ENCODE measurements around the gene MYO15B. TPM values are rescaled to one million over a fixed set of nuclear protein-coding genes. Genes with fewer than 3 reads are reported as not detected.
"Not testable (repeated sequence)": the region's sequence is repeated elsewhere in the genome, so short reads cannot be mapped to it uniquely, and the experiment has no call there.

Gene MYO15B
- total RNA-seq, 4 donors from 2014 or later, result 4.5 to 34.6 (median 14.3) TPM

GRCh38 chr17:75591722-75592302, 4.2 kb downstream of the MYO15B start:
- no peaks in the 10 kb centered on the region for H3K9me3 ChIP-seq
- DNase-seq (no peak), ATAC-seq (no peak)
- H3K4me3 ChIP-seq, result no peak overlapping the region
- TF ChIP-seq POLR2A (IDR thresholded peaks at IDR 0.05), result no peak
- no peak for TF ChIP-seq CTCF (IDR thresholded peaks at IDR 0.05 in 4 of 5, conservative IDR thresholded peaks at IDR 0.05 in 1 of 5)
- no peak overlapping the region for H3K27ac ChIP-seq
- no peaks in the 10 kb centered on the region for H3K36me3 ChIP-seq
- intact Hi-C loops (cut with DNase I; ENCODE audit: low total_unique reads) (no loop called here), in situ Hi-C loops (cut with MboI; ENCODE audit: low sequenced_read_pairs in 4 of 4) (loop anchor here in 1 of 4 donors (25.0 kb wide), 1 partner anchor 155 kb away; no protein-coding TSS in a partner anchor)
- H3K4me1 ChIP-seq, result peaks cover 0 to 3% of the 10 kb centered on the region in 2 donors
- H3K27me3 ChIP-seq, result peaks cover 15 to 17% (median 16%) of the 10 kb centered on the region in 3 donors

GRCh38 chr17:75592348-75593020, 4.9 kb downstream of the MYO15B start:
- TF ChIP-seq POLR2A (IDR thresholded peaks at IDR 0.05) (no peak), CTCF (IDR thresholded peaks at IDR 0.05 in 4 of 5, conservative IDR thresholded peaks at IDR 0.05 in 1 of 5) (no peak)
- intact Hi-C loops (cut with DNase I; ENCODE audit: low total_unique reads) (no loop called here), in situ Hi-C loops (cut with MboI; ENCODE audit: low sequenced_read_pairs in 4 of 4) (loop anchor here in 1 of 4 donors (25.0 kb wide), 1 partner anchor 155 kb away; no protein-coding TSS in a partner anchor)
- ATAC-seq (no peak), DNase-seq (no peak)
- peaks cover 9 to 11% (median 10%) of the 10 kb centered on the region in 3 donors for H3K27me3 ChIP-seq
- no peaks in the 10 kb centered on the region for H3K9me3 ChIP-seq
- H3K4me3 ChIP-seq, result no peak overlapping the region
- peaks cover 0 to 2% of the 10 kb centered on the region in 2 donors for H3K4me1 ChIP-seq
- H3K27ac ChIP-seq, result no peak overlapping the region
- no peaks in the 10 kb centered on the region for H3K36me3 ChIP-seq

- intact Hi-C loops (cut with DNase I; ENCODE audit: low total_unique reads); H3K27ac ChIP-seq; H3K27me3 ChIP-seq; H3K36me3 ChIP-seq; H3K9me3 ChIP-seq; H3K4me3 ChIP-seq; H3K4me1 ChIP-seq; ATAC-seq; DNase-seq: not testable (repeated sequence)
- in situ Hi-C loops (cut with MboI; ENCODE audit: low sequenced_read_pairs in 4 of 4), result loop anchor here in 1 of 4 donors (25.0 kb wide), 1 partner anchor 156 kb away; no protein-coding TSS in a partner anchor
Measured at GRCh38 chr17:75593430-75593829, 5.8 kb downstream of the MYO15B start.

- TF ChIP-seq POLR2A (IDR thresholded peaks at IDR 0.05) (no peak), CTCF (IDR thresholded peaks at IDR 0.05 in 4 of 5, conservative IDR thresholded peaks at IDR 0.05 in 1 of 5) (no peak)
- intact Hi-C loops (cut with DNase I; ENCODE audit: low total_unique reads) (no loop called here), in situ Hi-C loops (cut with MboI; ENCODE audit: low sequenced_read_pairs in 4 of 4) (loop anchor here in 1 of 4 donors (25.0 kb wide), 1 partner anchor 157 kb away; no protein-coding TSS in a partner anchor)
- Histone ChIP-seq H3K27ac (no peak overlapping the region), H3K9me3 (no peaks in the 10 kb centered on the region), H3K36me3 (no peaks in the 10 kb centered on the region), H3K4me3 (no peak overlapping the region), H3K4me1 (no peaks in the 10 kb centered on the region), H3K27me3 (no peaks in the 10 kb centered on the region)
- DNase-seq, result no peak
- no peak for ATAC-seq
Measured at GRCh38 chr17:75594499-75595283, 7.1 kb downstream of the MYO15B start.
